Right atrium auricular region (tissue), 2 donors: ENCODE results near the gene NUP188. TPM values are rescaled to one million over a fixed set of nuclear protein-coding genes. Genes with fewer than 3 reads are reported as not detected.
A peak's percentile ranks its signal among the peaks of the same experiment; 100 is the strongest.

Experiments
- DNase-seq: peaks from one replicate; pipeline ENCODE4 v3.0.0-alpha.2; 2019; ENCODE audit warnings: low spot score
- H3K27ac ChIP-seq, 2 donors: fragments of 200-600 bp; sonication (generic); 1 replicate in 1 of 2; 2 replicates in 1 of 2; pipeline ENCODE4 v1.5.1; 2016 to 2019
- H3K27me3 ChIP-seq, 2 donors: fragments of 200-600 bp; sonication (generic); one replicate each; pipeline versions ENCODE4 v1.5.1 to v1.6.0; 2017 to 2019
- H3K36me3 ChIP-seq: fragments of 200-600 bp; sonication (generic); one replicate; pipeline ENCODE4 v1.5.1; 2016
- H3K4me1 ChIP-seq, 2 donors: fragments of 200-600 bp; sonication (generic); one replicate each; pipeline versions ENCODE4 v1.5.1 to v1.6.0; 2017 to 2019
- H3K4me3 ChIP-seq, 2 donors: fragments of 200-600 bp; sonication (generic); 1 replicate in 1 of 2; 2 replicates in 1 of 2; pipeline ENCODE4 v1.5.1; 2017 to 2019; ENCODE audit warnings: mild to moderate bottlenecking in 1 of 2, moderate library complexity in 1 of 2
- H3K9me3 ChIP-seq, 2 donors: fragments of 200-600 bp; sonication (generic); one replicate each; pipeline ENCODE4 v1.5.1; 2019
- total RNA-seq, 2 donors: library from RNA; depleted of rRNA; stranded (reverse); fragments of >200 nt; gene quantifications; one replicate each; pipeline ENCODE4 v1.1.0, GENCODE V29; 2016
- TF ChIP-seq, protein P1 (sequence below), 2 donors: fragments of 200-600 bp; sonication (generic); IDR thresholded peaks; one replicate each; pipeline ENCODE4 v1.5.1; 2019; ENCODE audit warnings: antibody characterized with exemption in 2 of 2

NUP188 gene
- total RNA-seq, 2 donors from 2014 or later = 23.5 to 26.8 TPM

DNA sequence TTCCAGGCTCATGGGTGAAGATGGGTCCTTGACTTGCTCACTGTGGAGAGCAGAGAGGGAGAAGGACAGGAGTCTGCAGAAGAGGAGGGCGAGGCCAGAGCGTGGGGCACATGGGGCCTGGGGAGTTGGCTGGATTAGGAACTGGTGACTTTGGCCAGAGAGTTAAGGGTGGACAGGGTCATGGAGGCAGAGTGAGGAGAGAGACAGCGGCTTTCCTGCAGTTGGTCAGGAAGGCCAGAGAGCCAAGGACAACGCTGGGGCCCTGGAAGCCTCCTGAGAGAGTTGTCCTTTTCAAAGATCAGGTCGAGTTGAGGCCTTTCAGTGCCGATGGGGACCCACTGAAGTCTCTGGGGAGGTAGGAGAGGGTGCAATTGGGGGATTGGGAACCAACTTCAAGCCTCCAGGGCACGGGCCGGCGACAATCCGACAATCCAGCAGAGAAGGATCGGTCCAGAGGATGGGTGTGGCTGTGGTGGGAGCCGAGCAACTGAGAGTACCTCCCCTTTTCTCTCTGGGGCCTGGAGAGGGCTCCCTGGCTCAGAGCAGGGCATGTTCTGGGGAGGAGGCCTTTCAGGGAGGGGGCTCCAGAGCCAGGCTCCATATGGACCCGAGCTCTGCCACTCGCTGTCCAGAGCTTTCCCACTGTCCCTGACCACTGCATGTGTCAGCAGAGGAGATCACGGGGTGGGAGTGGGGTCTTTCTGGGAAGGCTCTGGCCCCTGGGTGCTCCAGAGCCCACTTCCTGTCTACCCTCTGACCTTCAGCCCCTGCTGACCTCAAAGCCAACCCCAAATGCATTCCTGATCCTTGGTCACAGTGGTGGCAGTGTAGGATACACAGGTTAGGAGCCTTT, 34.2 kb upstream of the NUP188 start:
- no peaks in the 10 kb centered on the region for H3K27me3 ChIP-seq
- peaks cover 6 to 89% of the 10 kb centered on the region in 2 donors for H3K4me1 ChIP-seq
- peak overlapping the region; percentile 75 to 86 for H3K27ac ChIP-seq
- DNase-seq = no peak
- H3K36me3 ChIP-seq = peaks cover 50% of the 10 kb centered on the region
- H3K9me3 ChIP-seq = no peaks in the 10 kb centered on the region
- H3K4me3 ChIP-seq = peak overlapping the region in 1 of 2 donors; percentile 1
- TF ChIP-seq, protein P1, sequence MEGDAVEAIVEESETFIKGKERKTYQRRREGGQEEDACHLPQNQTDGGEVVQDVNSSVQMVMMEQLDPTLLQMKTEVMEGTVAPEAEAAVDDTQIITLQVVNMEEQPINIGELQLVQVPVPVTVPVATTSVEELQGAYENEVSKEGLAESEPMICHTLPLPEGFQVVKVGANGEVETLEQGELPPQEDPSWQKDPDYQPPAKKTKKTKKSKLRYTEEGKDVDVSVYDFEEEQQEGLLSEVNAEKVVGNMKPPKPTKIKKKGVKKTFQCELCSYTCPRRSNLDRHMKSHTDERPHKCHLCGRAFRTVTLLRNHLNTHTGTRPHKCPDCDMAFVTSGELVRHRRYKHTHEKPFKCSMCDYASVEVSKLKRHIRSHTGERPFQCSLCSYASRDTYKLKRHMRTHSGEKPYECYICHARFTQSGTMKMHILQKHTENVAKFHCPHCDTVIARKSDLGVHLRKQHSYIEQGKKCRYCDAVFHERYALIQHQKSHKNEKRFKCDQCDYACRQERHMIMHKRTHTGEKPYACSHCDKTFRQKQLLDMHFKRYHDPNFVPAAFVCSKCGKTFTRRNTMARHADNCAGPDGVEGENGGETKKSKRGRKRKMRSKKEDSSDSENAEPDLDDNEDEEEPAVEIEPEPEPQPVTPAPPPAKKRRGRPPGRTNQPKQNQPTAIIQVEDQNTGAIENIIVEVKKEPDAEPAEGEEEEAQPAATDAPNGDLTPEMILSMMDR (IDR thresholded peaks at IDR 0.05) = no peak

DNA sequence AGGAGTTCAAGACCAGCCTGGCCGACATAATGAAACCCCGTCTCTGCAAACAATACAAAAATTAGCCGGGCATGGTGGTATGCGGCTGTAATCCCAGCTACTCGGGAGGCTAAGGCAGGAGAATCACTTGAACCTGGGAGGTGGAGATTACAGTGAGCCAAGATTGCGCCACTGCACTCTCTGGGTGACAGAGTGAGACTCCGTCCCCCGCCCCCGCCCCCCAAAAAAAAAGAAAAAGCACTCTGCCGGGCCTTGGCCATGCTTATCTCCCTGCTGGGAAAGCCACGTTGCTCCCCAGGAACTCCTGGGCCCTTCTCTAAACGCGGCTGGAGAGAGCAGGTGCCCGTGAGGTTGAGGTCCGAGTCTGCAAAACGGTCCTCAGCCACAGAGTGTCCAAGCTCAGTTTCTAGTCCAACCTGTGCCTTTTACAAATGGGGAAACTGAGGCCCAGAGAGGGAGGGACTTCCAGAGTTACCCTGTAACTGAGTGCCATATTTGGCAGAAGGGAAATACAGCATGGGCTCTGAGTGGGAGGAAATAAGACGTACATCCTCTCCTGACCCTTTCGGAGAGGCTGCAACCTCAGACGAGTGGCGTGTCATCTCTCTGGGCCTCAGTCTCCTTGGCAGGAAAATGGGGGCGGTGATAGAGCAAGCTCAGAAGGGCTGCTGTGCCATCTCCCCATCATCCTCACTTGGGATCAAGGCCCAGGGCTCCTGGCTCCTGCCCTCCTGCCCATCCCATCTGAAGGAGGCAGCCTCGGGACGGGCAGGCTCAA, 33.3 kb upstream of the NUP188 start:
- Histone ChIP-seq H3K27me3 (no peaks in the 10 kb centered on the region), H3K9me3 (no peaks in the 10 kb centered on the region), H3K27ac (peak overlapping the region; percentile 75 to 86), H3K36me3 (peaks cover 41% of the 10 kb centered on the region), H3K4me3 (no peak overlapping the region), H3K4me1 (peaks cover 6 to 94% of the 10 kb centered on the region in 2 donors)
- no peak for DNase-seq
- TF ChIP-seq, protein P1 (IDR thresholded peaks at IDR 0.05) = no peak

DNA sequence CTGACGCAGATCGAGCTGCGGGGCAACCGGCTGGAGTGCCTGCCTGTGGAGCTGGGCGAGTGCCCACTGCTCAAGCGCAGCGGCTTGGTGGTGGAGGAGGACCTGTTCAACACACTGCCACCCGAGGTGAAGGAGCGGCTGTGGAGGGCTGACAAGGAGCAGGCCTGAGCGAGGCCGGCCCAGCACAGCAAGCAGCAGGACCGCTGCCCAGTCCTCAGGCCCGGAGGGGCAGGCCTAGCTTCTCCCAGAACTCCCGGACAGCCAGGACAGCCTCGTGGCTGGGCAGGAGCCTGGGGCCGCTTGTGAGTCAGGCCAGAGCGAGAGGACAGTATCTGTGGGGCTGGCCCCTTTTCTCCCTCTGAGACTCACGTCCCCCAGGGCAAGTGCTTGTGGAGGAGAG, 31.3 kb upstream of the NUP188 start:
- H3K27ac ChIP-seq = peak overlapping the region; percentile 83
- H3K9me3 ChIP-seq = no peaks in the 10 kb centered on the region
- peak overlapping the region in 1 of 2 donors; percentile 13 for H3K4me3 ChIP-seq
- H3K4me1 ChIP-seq = peaks cover 0 to 94% of the 10 kb centered on the region in 2 donors
- DNase-seq = peak; percentile 70
- TF ChIP-seq, protein P1 (IDR thresholded peaks at IDR 0.05) = no peak
- no peaks in the 10 kb centered on the region for H3K27me3 ChIP-seq
- H3K36me3 ChIP-seq = peaks cover 24% of the 10 kb centered on the region

DNA sequence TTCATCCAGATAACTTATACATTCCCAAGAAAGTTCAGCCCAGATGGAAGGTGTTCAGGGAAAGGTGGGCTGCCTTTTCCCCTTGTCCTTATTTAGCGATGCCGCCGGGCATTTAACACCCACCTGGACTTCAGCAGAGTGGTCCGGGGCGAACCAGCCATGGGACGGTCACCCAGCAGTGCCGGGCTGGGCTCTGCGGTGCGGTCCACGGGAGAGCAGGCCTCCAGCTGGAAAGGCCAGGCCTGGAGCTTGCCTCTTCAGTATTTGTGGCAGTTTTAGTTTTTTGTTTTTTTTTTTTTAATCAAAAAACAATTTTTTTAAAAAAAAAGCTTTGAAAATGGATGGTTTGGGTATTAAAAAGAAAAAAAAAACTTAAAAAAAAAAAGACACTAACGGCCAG, 30.8 kb upstream of the NUP188 start:
- no peak for DNase-seq
- TF ChIP-seq, protein P1 (IDR thresholded peaks at IDR 0.05) = no peak
- Histone ChIP-seq H3K9me3 (no peaks in the 10 kb centered on the region), H3K36me3 (peaks cover 24% of the 10 kb centered on the region), H3K4me3 (peak overlapping the region in 1 of 2 donors; percentile 13), H3K27ac (peak overlapping the region; percentile 83), H3K27me3 (no peaks in the 10 kb centered on the region), H3K4me1 (peaks cover 0 to 94% of the 10 kb centered on the region in 2 donors)

DNA sequence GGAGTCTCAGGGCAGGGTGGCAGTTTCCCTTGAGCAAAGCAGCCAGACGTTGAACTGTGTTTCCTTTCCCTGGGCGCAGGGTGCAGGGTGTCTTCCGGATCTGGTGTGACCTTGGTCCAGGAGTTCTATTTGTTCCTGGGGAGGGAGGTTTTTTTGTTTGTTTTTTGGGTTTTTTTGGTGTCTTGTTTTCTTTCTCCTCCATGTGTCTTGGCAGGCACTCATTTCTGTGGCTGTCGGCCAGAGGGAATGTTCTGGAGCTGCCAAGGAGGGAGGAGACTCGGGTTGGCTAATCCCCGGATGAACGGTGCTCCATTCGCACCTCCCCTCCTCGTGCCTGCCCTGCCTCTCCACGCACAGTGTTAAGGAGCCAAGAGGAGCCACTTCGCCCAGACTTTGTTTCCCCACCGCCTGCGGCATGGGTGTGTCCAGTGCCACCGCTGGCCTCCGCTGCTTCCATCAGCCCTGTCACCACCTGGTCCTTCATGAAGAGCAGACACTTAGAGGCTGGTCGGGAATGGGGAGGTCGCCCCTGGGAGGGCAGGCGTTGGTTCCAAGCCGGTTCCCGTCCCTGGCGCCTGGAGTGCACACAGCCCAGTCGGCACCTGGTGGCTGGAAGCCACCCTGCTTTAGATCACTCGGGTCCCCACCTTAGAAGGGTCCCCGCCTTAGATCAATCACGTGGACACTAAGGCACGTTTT, 30.2 kb upstream of the NUP188 start:
- Histone ChIP-seq H3K27me3 (no peaks in the 10 kb centered on the region), H3K36me3 (peaks cover 24% of the 10 kb centered on the region), H3K4me1 (peaks cover 0 to 92% of the 10 kb centered on the region in 2 donors), H3K9me3 (no peaks in the 10 kb centered on the region), H3K4me3 (no peak overlapping the region), H3K27ac (peak overlapping the region; percentile 83)
- peak; percentile 88 for DNase-seq
- TF ChIP-seq, protein P1 (IDR thresholded peaks at IDR 0.05) = no peak
